Liver (tissue), 3 donors: ENCODE measurements around the gene CDK5R1.

Experiments
- EGR1 ChIP-seq, 2 donors: IDR thresholded peaks; 2 replicates each; pipeline ENCODE4 v1.6.1; 2016 to 2018; ENCODE audit warnings: antibody characterized with exemption in 2 of 2, low read depth in 2 of 2
- GABPA ChIP-seq, 2 donors: IDR thresholded peaks in 1 of 2; conservative IDR thresholded peaks in 1 of 2; 2 replicates each; pipeline ENCODE4 v1.6.1; 2016; ENCODE audit warnings: antibody characterized with exemption in 2 of 2, mild to moderate bottlenecking in 1 of 2, moderate library complexity in 1 of 2
- JUND ChIP-seq, 2 donors: IDR thresholded peaks; 2 replicates each; pipeline ENCODE4 v1.6.1; 2016; ENCODE audit warnings: antibody characterized with exemption in 2 of 2
- SP1 ChIP-seq: IDR thresholded peaks from 2 replicates; pipeline ENCODE4 v1.6.1; 2018; ENCODE audit warnings: antibody characterized with exemption, mild to moderate bottlenecking
- YY1 ChIP-seq: IDR thresholded peaks from 2 replicates; pipeline ENCODE4 v1.6.1; 2016; ENCODE audit warnings: antibody characterized with exemption, mild to moderate bottlenecking
- TF ChIP-seq, protein P1 (sequence below): fragments of 150-350 bp; IDR thresholded peaks from 2 replicates; pipeline ENCODE4 v1.5.1; 2017; ENCODE audit warnings: improper control_type of control experiment, low read depth, low read length; ENCODE audit not compliant: missing input control
- TF ChIP-seq, protein P2 (sequence below): IDR thresholded peaks from 2 replicates; pipeline ENCODE4 v1.6.1; 2016; ENCODE audit warnings: antibody characterized with exemption
- TF ChIP-seq, protein P3 (sequence below): IDR thresholded peaks from 2 replicates; pipeline ENCODE4 v1.6.1; 2016; ENCODE audit warnings: antibody characterized with exemption
- donor health status: healthy.
- donor health status: healthy.

GRCh38 chr17:32516450-32516849 is 29.7 kb downstream of the CDK5R1 start:
- TF ChIP-seq GABPA (IDR thresholded peaks at IDR 0.05 in 1 of 2, conservative IDR thresholded peaks at IDR 0.05 in 1 of 2) (no peak), SP1 (no peak), EGR1 (IDR thresholded peaks at IDR 0.05; ENCODE audit: low read depth in 2 of 2) (no peak), JUND (IDR thresholded peaks at IDR 0.05) (no peak), YY1 (no peak)
- TF ChIP-seq, protein P1, sequence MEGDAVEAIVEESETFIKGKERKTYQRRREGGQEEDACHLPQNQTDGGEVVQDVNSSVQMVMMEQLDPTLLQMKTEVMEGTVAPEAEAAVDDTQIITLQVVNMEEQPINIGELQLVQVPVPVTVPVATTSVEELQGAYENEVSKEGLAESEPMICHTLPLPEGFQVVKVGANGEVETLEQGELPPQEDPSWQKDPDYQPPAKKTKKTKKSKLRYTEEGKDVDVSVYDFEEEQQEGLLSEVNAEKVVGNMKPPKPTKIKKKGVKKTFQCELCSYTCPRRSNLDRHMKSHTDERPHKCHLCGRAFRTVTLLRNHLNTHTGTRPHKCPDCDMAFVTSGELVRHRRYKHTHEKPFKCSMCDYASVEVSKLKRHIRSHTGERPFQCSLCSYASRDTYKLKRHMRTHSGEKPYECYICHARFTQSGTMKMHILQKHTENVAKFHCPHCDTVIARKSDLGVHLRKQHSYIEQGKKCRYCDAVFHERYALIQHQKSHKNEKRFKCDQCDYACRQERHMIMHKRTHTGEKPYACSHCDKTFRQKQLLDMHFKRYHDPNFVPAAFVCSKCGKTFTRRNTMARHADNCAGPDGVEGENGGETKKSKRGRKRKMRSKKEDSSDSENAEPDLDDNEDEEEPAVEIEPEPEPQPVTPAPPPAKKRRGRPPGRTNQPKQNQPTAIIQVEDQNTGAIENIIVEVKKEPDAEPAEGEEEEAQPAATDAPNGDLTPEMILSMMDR: no peak
- TF ChIP-seq, protein P2, sequence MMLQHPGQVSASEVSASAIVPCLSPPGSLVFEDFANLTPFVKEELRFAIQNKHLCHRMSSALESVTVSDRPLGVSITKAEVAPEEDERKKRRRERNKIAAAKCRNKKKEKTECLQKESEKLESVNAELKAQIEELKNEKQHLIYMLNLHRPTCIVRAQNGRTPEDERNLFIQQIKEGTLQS: no peak
- TF ChIP-seq, protein P3, sequence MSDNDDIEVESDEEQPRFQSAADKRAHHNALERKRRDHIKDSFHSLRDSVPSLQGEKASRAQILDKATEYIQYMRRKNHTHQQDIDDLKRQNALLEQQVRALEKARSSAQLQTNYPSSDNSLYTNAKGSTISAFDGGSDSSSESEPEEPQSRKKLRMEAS: no peak
